HCT116 (cell line): ENCODE results near the gene UBAP2. TPM values are rescaled to one million over a fixed set of nuclear protein-coding genes. Genes with fewer than 3 reads are reported as not detected.

Source experiments
- ATAC-seq: fragments of 200-7000 bp; cut with Tn5 transposase; 2 replicates; pipeline ENCODE4 v1.9.1; 2020; ENCODE audit warnings: mild to moderate bottlenecking, moderate library complexity
- BruUV-seq: library from RNA; stranded (reverse); fragments of 400-500 nt; replicated peaks from 2 replicates; lab custom pipeline; 2021; lab: Mats Ljungman, UMichigan
- CTCF ChIA-PET: fragments of 300-600 bp; sonication (Branson Sonifier 250); formaldehyde crosslinking; loops from one replicate; lab custom pipeline; 2021; ENCODE audit warnings: antibody characterized with exemption; lab: Charles Lee
- POLR2A ChIA-PET: fragments of 300-600, 350-600 bp; sonication (Branson Sonifier 250); formaldehyde crosslinking; loops from one replicate; lab custom pipeline; 2021; ENCODE audit warnings: antibody characterized with exemption; lab: Charles Lee
- RAD21 ChIA-PET, 2 experiments: fragments of 300-600 bp; sonication (Branson Sonifier 250); formaldehyde crosslinking; loops; one replicate each; lab custom pipeline; 2023; ENCODE audit warnings: low total read pairs in 2 of 2; ENCODE audit not compliant: uncharacterized antibody in 2 of 2, unreplicated experiment in 2 of 2, low non-redundant PET in 1 of 2; lab: Charles Lee
- DNase-seq: peaks from one replicate; pipeline ENCODE4 v3.0.0-alpha.2; 2010; ENCODE audit warnings: low read depth, low spot score
- H2AFZ ChIP-seq: fragments of 200-600 bp; shearing (Covaris generic), sonication (generic); 2 replicates; pipeline ENCODE4 v1.6.1; 2017; ENCODE audit warnings: low read depth, mixed run types, mixed read lengths, antibody characterized with exemption, low read length; ENCODE audit not compliant: poor library complexity, severe bottlenecking
- H3K27ac ChIP-seq: 2 replicates; pipeline ENCODE4 v1.5.1; 2012; ENCODE audit warnings: low read depth, low read length
- H3K27me3 ChIP-seq: fragments of 200-600 bp; sonication (generic); 2 replicates; pipeline ENCODE4 v1.6.1; 2016; ENCODE audit warnings: mixed run types, low read length, mixed read lengths; ENCODE audit not compliant: insufficient read depth
- H3K36me3 ChIP-seq, 2 experiments: fragments of 200-500 bp in 1 of 2; fragments of 200-600 bp in 1 of 2; sonication (Bioruptor generic) in 1 of 2; sonication (generic) in 1 of 2; 2 replicates each; pipeline versions ENCODE4 v1.5.1 to v1.6.1; 2014 to 2016; ENCODE audit warnings: low read length in 2 of 2, inconsistent platforms in 1 of 2, mixed read lengths in 1 of 2, mixed run types in 1 of 2; ENCODE audit not compliant: insufficient read depth in 2 of 2, control insufficient read depth in 1 of 2
- H3K4me1 ChIP-seq, 2 experiments: fragments of 200-600 bp in 1 of 2; sonication (generic) in 1 of 2; 2 replicates each; pipeline versions ENCODE4 v1.5.1 to v1.6.1; 2012 to 2017; ENCODE audit warnings: low read length in 2 of 2, inconsistent platforms in 1 of 2, mild to moderate bottlenecking in 1 of 2, mixed read lengths in 1 of 2, mixed run types in 1 of 2, moderate library complexity in 1 of 2; ENCODE audit not compliant: insufficient read depth in 2 of 2, control insufficient read depth in 1 of 2
- H3K4me2 ChIP-seq: fragments of 200-600 bp; sonication (generic); 2 replicates; pipeline ENCODE4 v1.6.1; 2017; ENCODE audit warnings: mixed run types, low read length, mixed read lengths
- H3K4me3 ChIP-seq, 2 experiments: fragments of 200-600 bp in 1 of 2; sonication (generic) in 1 of 2; replicated peaks in 1 of 2; 2 replicates each; pipeline ENCODE4 v1.5.1; 2011 to 2016; ENCODE audit warnings: low read length in 2 of 2, control low read depth in 1 of 2, low read depth in 1 of 2, mild to moderate bottlenecking in 1 of 2, mixed read lengths in 1 of 2, mixed run types in 1 of 2
- H3K79me2 ChIP-seq: fragments of 200-600 bp; sonication (generic); 2 replicates; pipeline ENCODE4 v1.6.1; 2017; ENCODE audit warnings: mild to moderate bottlenecking, mixed run types, low read length, moderate library complexity, mixed read lengths; ENCODE audit not compliant: insufficient read depth
- H3K9ac ChIP-seq: fragments of 200-600 bp; sonication (generic); 2 replicates; pipeline ENCODE4 v1.6.1; 2016; ENCODE audit warnings: low read length, mixed read lengths
- H3K9me2 ChIP-seq: fragments of 200-600 bp; sonication (generic), shearing (Covaris generic); 2 replicates; pipeline ENCODE4 v1.6.1; 2017; ENCODE audit warnings: mixed run types, mild to moderate bottlenecking, moderate library complexity; ENCODE audit not compliant: insufficient read depth
- H3K9me3 ChIP-seq, 2 experiments: fragments of 200-500 bp in 1 of 2; fragments of 200-600 bp in 1 of 2; sonication (Bioruptor generic) in 1 of 2; sonication (generic) in 1 of 2; 2 replicates each; pipeline ENCODE4 v1.6.1; 2014 to 2017; ENCODE audit warnings: low read length in 2 of 2, mixed read lengths in 2 of 2, inconsistent platforms in 1 of 2, low read depth in 1 of 2, mild to moderate bottlenecking in 1 of 2, mixed run types in 1 of 2, moderate library complexity in 1 of 2; ENCODE audit not compliant: control insufficient read depth in 1 of 2, insufficient read depth in 1 of 2
- H4K20me1 ChIP-seq: fragments of 200-600 bp; sonication (generic), shearing (Covaris generic); 2 replicates; pipeline ENCODE4 v1.6.1; 2017; ENCODE audit warnings: mixed run types, mild to moderate bottlenecking, moderate library complexity; ENCODE audit not compliant: insufficient read depth
- CBX3 ChIP-seq: IDR thresholded peaks from 2 replicates; pipeline ENCODE4 v1.6.1; 2012; ENCODE audit warnings: low read depth
- EZH2 ChIP-seq: fragments of 200-600 bp; sonication (generic); IDR thresholded peaks from 2 replicates; pipeline ENCODE4 v1.6.1; 2017; ENCODE audit warnings: antibody characterized with exemption, mixed run types
- EZH2phosphoT487 ChIP-seq: fragments of 200-600 bp; IDR thresholded peaks from 2 replicates; pipeline ENCODE4 v1.6.1; 2018; ENCODE audit warnings: antibody characterized with exemption, borderline replicate concordance
- YY1 ChIP-seq: IDR thresholded peaks from 2 replicates; pipeline ENCODE4 v1.6.1; 2011; ENCODE audit warnings: low read length, low read depth, moderate library complexity, mild to moderate bottlenecking; ENCODE audit not compliant: insufficient replicate concordance; ENCODE audit errors: extremely low read depth
- intact Hi-C: fragments of 100-400 bp; cut with micrococcal nuclease; formaldehyde crosslinking; loops from 2 replicates; pipeline ENCODE4 v1.10.0; 2022
- total RNA-seq: library from RNA; stranded (reverse); gene quantifications from one replicate; pipeline ENCODE4 v1.2.1, GENCODE V29; 2021; ENCODE audit not compliant: unreplicated experiment
- TF ChIP-seq, protein P1 (sequence below): IDR thresholded peaks from 2 replicates; pipeline ENCODE4 v1.6.1; 2012; ENCODE audit warnings: low read depth

UBAP2 gene
- total RNA-seq, 1 experiment from 2014 or later, result 51.3 TPM

GRCh38 chr9:34046784-34047379 lies 1.8 kb downstream of the UBAP2 start:
- Histone ChIP-seq H3K9me3 (no peaks in the 10 kb centered on the region), H3K4me3 (peak overlapping the region; percentile 88 to 93), H3K79me2 (peaks cover 68% of the 10 kb centered on the region), H3K9ac (peak overlapping the region; percentile 97; the same call in 1 of the 2 replicates), H3K4me1 (peaks cover 15 to 28% of the 10 kb centered on the region in 2 experiments), H4K20me1 (no peaks in the 10 kb centered on the region), H3K9me2 (no peaks in the 10 kb centered on the region), H3K27ac (no peak overlapping the region), H2AFZ (no peak overlapping the region), H3K36me3 (peaks cover 0 to 6% of the 10 kb centered on the region in 2 experiments; a peak in 1 of 4 replicates), H3K27me3 (no peaks in the 10 kb centered on the region), H3K4me2 (peak overlapping the region; percentile 87)
- POLR2A ChIA-PET, result interaction anchor here (0.6 to 1.0 kb wide), 3 partner anchors 27 to 35 kb away, joined by 3 to 5 read pairs (median 3); no protein-coding TSS in a partner anchor
- TF ChIP-seq, protein P1, sequence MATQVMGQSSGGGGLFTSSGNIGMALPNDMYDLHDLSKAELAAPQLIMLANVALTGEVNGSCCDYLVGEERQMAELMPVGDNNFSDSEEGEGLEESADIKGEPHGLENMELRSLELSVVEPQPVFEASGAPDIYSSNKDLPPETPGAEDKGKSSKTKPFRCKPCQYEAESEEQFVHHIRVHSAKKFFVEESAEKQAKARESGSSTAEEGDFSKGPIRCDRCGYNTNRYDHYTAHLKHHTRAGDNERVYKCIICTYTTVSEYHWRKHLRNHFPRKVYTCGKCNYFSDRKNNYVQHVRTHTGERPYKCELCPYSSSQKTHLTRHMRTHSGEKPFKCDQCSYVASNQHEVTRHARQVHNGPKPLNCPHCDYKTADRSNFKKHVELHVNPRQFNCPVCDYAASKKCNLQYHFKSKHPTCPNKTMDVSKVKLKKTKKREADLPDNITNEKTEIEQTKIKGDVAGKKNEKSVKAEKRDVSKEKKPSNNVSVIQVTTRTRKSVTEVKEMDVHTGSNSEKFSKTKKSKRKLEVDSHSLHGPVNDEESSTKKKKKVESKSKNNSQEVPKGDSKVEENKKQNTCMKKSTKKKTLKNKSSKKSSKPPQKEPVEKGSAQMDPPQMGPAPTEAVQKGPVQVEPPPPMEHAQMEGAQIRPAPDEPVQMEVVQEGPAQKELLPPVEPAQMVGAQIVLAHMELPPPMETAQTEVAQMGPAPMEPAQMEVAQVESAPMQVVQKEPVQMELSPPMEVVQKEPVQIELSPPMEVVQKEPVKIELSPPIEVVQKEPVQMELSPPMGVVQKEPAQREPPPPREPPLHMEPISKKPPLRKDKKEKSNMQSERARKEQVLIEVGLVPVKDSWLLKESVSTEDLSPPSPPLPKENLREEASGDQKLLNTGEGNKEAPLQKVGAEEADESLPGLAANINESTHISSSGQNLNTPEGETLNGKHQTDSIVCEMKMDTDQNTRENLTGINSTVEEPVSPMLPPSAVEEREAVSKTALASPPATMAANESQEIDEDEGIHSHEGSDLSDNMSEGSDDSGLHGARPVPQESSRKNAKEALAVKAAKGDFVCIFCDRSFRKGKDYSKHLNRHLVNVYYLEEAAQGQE, result no peak
- no peak for TF ChIP-seq EZH2phosphoT487
- TF ChIP-seq CBX3, result no peak
- TF ChIP-seq YY1, result no peak
- no peak for TF ChIP-seq EZH2
- DNase-seq, result no peak
- no TSS peak for BruUV-seq
- CTCF ChIA-PET, result no interaction called here
- intact Hi-C loops, result loop anchor here (10.0 kb wide), 1 partner anchor 408 kb away; the partner anchor contains the start of genes DNAI1 and FAM219A
- no peak for ATAC-seq
- RAD21 ChIA-PET, result no interaction called here
